OCI-LY1 (cell line): ENCODE measurements around the gene DAZL.

ENCODE experiments used
- CTCF ChIP-seq: fragments of 200-600 bp; sonication (generic), shearing (Covaris generic); IDR thresholded peaks from 2 replicates; pipeline ENCODE4 v1.5.1; 2017; ENCODE audit warnings: mild to moderate bottlenecking, antibody characterized with exemption, low read length, moderate library complexity, mixed read lengths
- EZH2 ChIP-seq: fragments of 200-600 bp; sonication (generic), shearing (Covaris generic); IDR thresholded peaks from 2 replicates; pipeline ENCODE4 v1.8.0; 2017; ENCODE audit warnings: borderline replicate concordance, mixed run types, mild to moderate bottlenecking, antibody characterized with exemption, low read length, moderate library complexity, mixed read lengths

GRCh38 chr3:16587047-16587680, 18.1 kb downstream of the DAZL start:
- no peak for TF ChIP-seq EZH2
- TF ChIP-seq CTCF, result peak; percentile 25; the same call in 1 of the 2 replicates
